Left lobe of liver (tissue), 2 donors: Measurements from ENCODE around the gene RRAGC. TPM values are rescaled to one million over a fixed set of nuclear protein-coding genes. Genes with fewer than 3 reads are reported as not detected.

Experiments
- ATAC-seq: fragments of 200-7000 bp; cut with Tn5 transposase; one replicate; pipeline ENCODE4 v1.9.1; 2020; ENCODE audit warnings: mild to moderate bottlenecking, moderate library complexity
- DNase-seq: peaks from one replicate; pipeline ENCODE4 v3.0.0-alpha.2; 2020; ENCODE audit warnings: low spot score
- total RNA-seq: library from RNA; stranded (reverse); gene quantifications from one replicate; pipeline ENCODE4 v1.2.1, GENCODE V29; 2021
- donor health status: DM: no; HTN: no; CAD: no; lungs with moderate emphysema.
- donor health status: DM: no; HTN: yes; CAD: no.

Gene RRAGC
- total RNA-seq, 1 donor from 2014 or later = 6.9 TPM

GRCh38 chr1:38788341-38789336, 70.9 kb downstream of the RRAGC start:
- no peak for ATAC-seq

More at GRCh38 chr1:38788341-38789336, 70.9 kb downstream of the RRAGC start:
- DNase-seq = no peak

Other genes starting within 250 kb of the RRAGC start
- gene MYCBP, start 13.6 kb upstream of the RRAGC start, total RNA-seq = 10.9 TPM
- not detected for gene GJA9, start 21.8 kb upstream of the RRAGC start, total RNA-seq
- gene RHBDL2, start 82.1 kb upstream of the RRAGC start, total RNA-seq = not detected
- 24.2 TPM for gene AKIRIN1, start 131.5 kb upstream of the RRAGC start, total RNA-seq
- 104 TPM for gene NDUFS5, start 166.6 kb upstream of the RRAGC start, total RNA-seq